DMS79 treated with DMSO at 0.1 percent for 48 hours (cell line): ENCODE results near the gene ACVR1B.
A peak's percentile ranks its signal among the peaks of the same experiment; 100 is the strongest.
"Not testable (repeated sequence)": the region's sequence is repeated elsewhere in the genome, so short reads cannot be mapped to it uniquely, and the experiment has no call there.

ENCODE experiments used
- DNase-seq: peaks from one replicate; lab custom pipeline; 2025; lab: John Stamatoyannopoulos, UW

ACVR1B gene

DNA sequence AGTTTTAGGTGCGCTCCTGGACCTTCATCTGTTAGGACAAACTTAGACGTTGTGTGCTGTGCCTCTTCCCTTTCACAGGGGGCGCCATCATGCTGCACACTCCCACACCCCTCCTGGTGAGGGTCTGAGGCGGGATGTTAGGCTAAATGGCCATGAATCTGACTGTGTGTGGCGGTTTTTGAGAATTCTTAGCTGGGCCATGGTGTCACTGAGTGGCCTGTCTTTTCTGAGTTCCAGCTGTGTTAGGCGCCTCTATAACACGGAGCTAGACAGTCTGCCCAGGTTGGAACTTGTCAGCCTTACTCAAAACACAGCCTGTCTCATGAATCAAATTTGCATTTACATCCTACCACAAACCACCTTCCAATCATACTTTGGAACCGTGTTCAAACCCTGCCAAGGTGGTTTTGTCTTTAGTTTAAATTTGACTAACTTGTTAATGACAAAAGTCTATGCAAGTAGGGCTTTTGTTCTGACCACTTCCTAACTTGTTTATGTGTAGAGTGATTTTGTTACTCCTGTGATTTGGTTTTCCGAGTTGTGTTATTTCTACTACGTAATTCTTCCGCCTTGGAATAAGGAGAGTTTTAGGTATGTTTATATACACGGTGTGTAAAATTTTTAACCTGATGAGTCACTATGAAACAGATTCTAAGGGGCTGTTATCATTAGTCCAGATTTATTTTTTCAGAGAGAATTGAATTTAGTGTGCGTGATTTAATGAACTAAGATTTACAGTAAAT, 19.6 kb downstream of the ACVR1B start:
- DNase-seq = no peak

DNA sequence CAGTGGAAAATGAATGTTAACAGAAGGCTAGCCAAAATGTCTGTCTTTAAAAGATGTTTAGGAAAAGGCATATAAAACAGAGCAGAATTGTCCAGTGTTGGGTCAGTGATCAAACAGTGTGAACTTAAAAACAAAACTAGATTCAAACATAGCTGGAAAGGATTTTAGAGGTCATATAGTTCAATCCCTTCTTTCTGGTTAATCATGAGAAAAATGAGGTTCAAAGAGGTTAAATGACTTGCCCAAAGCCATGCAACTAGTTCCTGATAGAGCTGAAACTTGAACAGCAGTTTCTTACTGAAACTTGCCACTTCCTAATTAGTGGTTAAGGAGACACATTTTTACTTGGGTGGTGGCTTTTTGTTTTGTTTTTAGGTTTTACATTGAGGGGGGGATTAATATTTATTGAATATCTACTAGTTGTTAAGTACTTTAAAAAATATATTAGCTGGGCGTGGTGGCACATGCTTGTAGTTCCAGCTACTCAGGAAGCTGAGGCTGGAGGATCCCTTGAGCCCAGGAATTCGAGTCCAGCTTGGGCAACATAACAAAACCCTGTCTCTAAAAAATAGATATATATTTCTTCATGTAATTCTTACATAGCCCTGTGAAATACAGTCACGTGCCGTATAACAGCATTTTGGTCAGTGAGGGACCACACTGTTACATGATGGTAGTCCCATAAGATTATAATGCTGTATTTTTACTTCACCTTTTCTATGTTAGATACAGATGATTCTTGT, 20.4 kb downstream of the ACVR1B start:
- no peak for DNase-seq

DNA sequence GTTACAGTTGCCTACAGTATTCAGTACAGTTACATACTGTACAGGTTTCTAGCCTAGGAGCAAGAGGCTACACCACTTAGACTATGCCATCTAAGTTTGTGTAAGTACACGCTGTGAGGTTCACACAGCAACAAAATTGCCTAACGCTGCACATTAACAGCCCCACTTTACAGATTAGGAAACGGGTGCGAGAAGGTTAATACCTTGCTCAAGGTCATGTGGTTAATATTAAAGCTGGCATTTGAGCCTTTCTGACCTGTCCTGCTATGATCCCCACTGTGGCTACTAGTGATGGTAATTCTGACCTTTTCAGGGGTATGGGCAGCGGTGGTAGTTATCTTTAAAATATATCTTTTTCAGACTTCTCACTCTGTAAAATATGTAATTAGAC, 20.9 kb downstream of the ACVR1B start:
- DNase-seq = no peak

DNA sequence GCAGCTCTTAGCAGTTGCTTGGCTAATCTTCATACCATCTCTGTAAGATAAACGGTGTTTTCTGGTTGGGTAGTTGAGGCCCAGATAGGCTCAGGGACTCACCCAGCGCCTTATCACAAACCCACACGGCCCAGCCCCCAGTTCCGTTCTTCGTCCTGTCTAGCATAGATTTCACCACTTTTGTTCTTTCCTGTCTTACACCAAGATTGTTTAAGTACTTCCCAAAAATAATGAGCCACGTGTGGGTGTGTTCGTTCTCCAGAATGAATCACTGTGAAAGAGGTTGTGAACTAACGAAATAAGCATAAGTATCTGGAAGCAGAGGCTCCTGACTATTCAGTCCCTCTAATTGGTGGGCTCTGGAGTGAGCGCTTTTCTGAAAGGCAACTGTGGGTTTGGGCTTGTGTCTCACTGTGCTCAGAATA, 21.4 kb downstream of the ACVR1B start:
- no peak for DNase-seq

DNA sequence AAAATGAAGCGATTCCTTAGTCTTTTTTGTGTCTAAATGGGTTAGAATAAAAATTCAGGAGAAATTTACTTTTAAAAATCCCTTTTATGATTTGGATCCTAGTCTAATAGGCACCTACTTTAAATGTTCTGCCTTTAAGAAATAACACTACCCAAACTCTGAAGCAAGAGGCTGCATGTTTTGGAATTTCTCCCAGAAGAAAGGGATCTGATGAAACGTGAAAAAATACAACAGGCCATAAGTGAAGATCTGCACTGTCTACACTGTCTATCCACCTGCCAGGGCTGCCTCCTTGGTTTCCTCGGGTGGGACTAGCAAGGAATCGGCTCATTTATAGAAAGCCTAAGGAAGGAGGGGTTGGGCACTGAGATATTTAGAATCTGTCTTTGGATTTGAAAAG, 22.1 kb downstream of the ACVR1B start:
- DNase-seq = no peak

DNA sequence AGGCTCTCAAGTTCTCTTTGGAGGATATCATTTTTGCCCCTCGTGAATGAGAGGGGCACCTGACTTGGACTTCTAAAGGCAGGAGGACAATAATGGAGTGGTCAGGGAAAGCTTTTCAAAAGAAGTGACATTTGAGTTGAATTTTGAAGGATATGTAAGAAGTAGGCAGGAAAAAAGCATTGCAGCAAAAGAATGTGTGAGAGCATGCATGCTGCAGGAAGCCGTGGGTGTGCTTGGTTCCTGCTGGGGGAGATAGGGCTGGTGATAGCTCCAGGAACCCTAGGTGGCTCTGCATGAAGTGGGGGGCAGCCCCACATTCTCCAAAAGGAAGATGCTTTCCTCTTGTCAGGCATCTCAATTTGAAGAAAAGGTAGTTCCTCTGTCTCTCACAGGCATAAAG, 23.1 kb downstream of the ACVR1B start:
- DNase-seq = no peak

DNA sequence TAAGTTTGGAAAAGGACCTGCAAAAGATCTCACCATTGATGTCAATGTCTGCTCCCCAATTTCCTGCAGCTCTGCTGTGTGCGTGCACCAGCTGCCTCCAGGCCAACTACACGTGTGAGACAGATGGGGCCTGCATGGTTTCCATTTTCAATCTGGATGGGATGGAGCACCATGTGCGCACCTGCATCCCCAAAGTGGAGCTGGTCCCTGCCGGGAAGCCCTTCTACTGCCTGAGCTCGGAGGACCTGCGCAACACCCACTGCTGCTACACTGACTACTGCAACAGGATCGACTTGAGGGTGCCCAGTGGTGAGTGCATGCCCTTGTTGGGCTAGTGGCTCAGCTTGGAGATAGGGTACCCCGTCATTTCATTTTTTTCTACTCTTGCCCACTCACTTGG, 23.7 kb downstream of the ACVR1B start:
- DNase-seq = no peak

DNA sequence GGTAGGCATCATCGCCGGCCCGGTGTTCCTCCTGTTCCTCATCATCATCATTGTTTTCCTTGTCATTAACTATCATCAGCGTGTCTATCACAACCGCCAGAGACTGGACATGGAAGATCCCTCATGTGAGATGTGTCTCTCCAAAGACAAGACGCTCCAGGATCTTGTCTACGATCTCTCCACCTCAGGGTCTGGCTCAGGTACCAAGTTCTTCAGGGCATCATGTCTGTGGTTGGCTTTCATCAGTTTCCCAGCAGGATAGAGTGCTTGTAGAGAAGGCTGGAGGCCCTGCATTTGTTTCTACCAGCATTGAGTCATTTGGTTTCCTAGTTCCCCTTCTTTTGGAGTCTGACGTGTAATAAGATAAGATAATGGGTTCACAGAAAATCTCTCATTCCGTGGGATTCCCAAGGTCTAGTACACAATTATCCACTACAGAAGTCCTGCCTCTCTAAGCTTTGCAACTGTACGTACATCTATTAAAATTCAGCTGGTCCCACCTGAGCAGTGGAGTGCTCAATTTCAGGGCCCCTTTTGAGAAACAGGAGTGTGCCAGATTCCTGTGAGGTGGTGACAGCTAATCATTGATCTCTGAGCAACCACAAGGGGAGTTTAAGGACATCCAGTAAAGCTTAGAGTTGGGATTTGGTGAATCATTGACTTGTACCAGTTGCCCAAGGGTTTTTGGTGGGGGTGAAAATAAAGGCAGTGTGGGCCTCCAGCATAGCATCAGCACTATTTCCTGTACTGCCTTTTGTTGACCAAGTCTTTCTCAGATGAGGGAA, 25.1 kb downstream of the ACVR1B start:
- no peak for DNase-seq

DNA sequence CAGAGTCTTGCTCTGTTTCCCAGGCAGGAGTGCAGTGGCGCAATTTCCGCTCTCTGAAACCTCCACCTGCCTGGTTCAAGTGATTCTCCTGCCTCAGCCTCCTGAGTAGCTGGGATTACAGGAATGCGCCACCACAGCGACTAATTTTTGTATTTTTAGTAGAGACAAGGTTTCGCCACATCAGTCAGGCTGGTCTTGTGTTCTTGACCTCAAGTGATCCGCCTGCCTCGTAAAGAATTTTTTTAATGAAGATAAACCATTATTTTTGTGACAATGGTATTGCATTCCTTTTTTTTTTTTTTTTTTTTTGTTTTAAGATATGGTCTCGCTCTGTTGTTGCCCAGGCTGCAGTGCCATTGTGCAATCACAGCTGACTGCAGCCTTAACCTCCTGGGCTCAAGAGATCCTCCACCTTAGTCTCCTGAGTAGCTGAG, 25.8 kb downstream of the ACVR1B start:
- DNase-seq = no peak

DNA sequence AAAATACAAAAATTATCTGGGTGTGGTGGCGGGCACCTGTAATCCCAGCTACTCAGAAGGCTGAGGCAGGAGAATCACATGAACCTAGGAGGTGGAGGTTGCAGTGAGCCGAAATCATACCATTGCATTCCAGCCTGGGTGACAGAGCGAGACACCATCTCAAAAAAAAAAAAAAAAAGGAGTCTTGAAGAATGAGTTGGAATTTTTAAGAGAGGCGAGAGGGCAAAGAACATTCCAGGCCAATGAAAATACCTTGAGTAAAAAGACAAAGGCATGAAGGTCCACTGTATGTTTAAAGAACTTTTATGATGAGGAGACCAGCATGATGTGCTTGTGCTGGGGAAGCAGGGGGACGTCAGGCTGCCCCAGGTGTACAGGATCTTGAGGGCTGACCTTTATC, 27.8 kb downstream of the ACVR1B start:
- not testable (repeated sequence) for DNase-seq

DNA sequence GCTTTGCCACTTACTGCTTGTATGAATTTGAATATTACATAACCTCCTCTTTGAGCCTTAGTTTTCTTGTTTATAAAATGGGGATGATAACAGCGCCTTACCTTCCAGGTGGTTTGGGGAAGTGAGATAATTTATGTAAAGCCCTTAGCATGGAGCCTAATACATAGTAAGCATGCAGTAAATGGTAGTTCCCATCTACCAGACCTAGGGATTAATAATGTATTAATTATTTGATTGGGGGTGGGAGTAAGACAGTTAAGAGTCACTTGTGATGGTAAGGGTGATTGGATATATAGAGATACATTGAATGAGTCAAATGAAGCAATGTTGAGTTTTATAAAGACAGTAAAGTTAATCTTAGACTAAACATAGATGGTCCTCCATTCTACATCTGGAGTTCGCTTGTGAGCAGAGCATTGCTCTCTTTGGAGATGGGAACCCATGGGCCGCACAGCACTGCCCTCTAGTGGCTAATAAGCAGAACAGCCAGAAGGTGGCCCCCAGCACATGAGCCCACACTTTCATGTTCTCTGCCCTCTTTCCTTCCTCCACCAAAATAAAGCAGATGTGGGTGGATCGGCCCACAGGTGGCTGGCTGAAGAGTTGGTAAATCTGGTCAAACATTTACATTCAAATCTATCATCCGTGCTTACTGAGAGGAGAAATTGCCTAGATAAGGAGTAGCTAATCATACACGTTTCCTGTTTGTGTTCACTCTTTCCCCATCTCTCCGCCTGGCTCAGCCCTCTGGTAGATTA, 28.7 kb downstream of the ACVR1B start:
- peak; percentile 30 for DNase-seq

DNA sequence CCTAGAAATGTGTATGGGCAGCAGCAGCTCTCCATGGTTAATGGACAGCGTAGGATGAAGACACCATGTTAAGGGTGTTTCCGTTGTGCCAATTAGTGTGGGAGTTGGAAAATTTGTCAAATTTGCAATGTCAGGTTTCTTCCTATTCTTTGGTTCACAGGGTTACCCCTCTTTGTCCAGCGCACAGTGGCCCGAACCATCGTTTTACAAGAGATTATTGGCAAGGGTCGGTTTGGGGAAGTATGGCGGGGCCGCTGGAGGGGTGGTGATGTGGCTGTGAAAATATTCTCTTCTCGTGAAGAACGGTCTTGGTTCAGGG, 29.3 kb downstream of the ACVR1B start:
- no peak for DNase-seq

DNA sequence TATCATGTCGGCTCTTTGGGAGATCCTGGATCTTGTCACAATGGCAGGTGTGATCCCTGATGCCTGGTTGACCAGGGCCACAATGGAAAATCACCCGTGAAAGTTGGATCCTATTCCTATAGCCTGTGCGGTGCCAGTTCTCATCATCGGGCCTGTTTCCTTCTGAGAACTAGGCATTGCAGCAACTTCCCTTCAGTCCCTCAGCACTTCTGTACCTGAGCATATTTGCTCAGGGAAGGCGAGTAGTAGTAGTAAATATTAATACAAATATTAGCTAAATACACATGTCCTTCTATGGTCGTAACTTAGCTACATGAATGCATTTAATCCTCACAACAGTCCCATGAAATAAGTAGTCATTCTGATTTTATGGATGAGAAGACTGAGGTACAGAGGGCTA, 33.2 kb downstream of the ACVR1B start:
- DNase-seq = no peak

DNA sequence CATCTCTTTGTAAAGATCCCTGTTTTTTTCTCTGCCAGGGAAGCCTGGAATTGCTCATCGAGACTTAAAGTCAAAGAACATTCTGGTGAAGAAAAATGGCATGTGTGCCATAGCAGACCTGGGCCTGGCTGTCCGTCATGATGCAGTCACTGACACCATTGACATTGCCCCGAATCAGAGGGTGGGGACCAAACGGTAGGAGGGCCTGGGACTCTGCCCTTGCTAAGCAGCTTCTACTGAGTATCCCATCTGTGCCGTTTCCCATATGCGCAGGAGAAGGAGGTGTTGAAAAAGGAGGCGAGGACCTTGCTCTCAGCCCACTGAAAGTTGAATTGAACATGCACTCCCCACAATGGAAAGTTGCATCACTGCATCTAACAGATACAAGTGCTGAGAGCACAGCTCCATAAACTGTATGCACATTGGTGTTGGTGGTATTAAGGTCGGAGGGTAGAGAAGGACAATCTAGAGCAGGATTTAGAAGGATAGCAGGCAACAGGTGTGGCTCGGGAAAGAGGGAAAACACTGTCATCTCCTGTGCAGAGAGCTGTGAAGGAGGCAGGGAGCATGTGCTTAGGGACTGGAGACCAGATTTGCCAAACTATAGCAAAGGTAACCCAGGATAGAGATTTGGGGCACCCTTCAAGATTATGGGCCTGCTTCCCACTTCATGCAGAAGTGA, 33.8 kb downstream of the ACVR1B start:
- no peak for DNase-seq

DNA sequence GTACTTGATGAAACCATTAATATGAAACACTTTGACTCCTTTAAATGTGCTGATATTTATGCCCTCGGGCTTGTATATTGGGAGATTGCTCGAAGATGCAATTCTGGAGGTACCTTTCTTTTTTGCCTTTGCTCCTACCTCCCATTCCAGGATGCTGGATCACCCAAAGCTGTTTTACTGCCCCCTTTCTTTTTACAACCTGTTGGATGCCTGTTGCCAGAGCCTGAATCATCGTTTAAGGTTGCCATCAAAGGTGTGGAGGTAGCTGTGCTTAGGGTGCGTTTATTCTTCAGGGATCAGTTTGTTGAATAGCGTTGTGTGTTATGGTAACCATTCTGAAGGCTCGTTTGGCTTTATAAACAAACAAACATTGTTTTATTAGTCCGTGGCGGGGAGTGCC, 35.3 kb downstream of the ACVR1B start:
- DNase-seq = no peak

DNA sequence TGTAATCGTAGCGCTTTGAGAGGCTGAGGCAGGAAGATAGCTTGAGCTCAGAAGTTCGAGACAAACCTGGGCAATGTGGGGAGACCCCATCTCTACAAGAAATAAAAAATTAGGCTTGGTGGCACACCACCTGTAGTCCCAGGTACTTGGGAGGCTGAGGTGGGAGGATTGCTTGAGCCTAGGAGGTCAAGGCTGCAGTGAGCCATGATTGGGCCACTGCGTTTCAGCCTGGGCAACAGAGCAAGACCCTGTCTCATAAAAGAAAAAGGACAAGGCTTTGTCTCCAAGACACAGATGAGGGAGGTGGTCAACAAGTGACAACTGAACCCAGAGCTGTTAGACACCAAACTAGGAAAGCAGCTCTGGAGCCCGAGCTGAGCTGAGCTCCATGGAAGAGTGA, 40.7 kb downstream of the ACVR1B start:
- no peak for DNase-seq

DNA sequence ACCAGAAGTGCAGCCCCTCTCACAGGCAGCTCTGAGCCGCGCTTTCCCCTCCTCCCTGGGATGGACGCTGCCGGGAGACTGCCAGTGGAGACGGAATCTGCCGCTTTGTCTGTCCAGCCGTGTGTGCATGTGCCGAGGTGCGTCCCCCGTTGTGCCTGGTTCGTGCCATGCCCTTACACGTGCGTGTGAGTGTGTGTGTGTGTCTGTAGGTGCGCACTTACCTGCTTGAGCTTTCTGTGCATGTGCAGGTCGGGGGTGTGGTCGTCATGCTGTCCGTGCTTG, 43.0 kb downstream of the ACVR1B start:
- no peak for DNase-seq

DNA sequence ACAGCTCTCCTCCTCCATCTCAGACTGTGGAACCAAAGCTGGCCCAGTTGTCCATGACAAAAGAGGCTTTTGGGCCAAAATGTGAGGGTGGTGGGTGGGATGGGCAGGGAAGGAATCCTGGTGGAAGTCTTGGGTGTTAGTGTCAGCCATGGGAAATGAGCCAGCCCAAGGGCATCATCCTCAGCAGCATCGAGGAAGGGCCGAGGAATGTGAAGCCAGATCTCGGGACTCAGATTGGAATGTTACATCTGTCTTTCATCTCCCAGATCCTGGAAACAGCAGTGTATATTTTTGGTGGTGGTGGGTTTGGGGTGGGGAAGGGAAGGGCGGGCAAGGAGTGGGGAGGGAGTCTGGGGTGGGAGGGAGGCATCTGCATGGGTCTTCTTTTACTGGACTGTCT, 43.5 kb downstream of the ACVR1B start:
- no peak for DNase-seq

DNA sequence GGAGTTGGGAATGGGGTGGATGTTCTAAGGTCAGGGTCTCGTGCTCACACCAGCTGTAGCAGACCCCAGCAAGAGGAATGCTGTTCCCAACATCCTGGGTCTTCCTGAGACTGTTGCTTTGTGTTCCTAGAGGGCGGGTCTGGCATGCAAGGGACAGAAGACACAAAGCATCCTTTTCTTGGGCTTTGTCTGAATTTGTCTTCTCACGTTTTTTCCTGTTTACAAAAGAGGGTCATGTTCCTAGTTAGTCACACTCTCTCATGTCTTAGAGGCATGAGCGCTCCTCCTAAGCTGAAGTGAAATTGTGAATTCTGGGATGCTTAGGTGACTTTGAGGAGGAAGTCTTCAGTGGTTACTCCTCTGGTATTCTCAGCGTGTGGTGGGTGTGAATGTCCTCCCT, 45.6 kb downstream of the ACVR1B start:
- DNase-seq = no peak

DNA sequence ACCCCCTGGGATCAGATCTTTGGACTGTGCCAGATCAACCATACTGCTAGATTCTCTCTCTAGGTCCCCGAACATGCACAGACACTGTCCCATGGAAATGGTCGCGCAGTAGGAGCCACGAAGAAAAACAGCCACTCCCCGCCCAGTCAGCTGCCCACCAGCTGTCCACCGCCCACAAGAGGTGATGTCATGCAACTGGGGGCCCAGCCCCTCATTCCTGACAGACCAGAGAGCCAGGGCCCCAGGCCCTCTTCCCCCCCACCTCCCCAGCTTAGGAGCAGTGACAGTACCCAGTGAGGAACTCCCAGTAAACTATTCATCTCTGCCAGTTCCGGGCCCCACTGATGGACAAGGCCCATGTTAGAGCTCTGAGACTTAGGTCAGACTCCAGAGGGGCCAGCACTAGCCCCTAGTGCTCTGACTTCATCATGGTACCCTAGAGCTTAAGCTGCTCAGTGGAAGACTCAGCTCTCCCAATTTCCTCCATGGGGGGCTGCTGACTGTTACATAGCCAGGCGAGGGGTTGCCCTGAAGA, 51.6 kb downstream of the ACVR1B start:
- no peak for DNase-seq

DNA sequence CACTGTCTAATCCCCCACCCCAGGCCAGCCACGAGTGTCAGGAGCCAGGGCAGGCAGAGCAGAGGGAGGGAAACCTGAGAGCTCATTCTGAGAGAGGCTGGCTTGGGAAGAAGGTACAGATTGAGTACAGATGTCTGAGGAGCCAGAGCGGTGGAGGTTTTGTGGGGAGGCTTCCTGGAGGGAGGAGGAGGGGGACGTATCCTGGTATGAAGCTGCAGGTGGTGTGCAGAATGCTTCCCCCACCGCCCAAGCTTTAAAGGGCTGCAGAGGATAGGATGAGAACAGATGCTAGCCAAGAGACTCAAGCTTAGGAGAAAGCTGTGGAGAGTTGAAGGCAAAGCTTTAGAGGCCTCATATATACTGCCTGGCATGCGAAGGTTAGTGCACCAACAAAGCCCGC, 52.1 kb downstream of the ACVR1B start:
- no peak for DNase-seq
